GM18519 (cell line): Measurements from ENCODE around the gene RTEL1.
"Not testable (repeated sequence)": the region's sequence is repeated elsewhere in the genome, so short reads cannot be mapped to it uniquely, and the experiment has no call there.

Experiments used
- ATAC-seq: cut with Tn5 transposase; IDR thresholded peaks from one replicate; pipeline ENCODE4 v1.9.1; 2021; ENCODE audit warnings: mild to moderate bottlenecking, moderate library complexity; ENCODE audit not compliant: unreplicated experiment, low FRiP score

RTEL1 gene

DNA sequence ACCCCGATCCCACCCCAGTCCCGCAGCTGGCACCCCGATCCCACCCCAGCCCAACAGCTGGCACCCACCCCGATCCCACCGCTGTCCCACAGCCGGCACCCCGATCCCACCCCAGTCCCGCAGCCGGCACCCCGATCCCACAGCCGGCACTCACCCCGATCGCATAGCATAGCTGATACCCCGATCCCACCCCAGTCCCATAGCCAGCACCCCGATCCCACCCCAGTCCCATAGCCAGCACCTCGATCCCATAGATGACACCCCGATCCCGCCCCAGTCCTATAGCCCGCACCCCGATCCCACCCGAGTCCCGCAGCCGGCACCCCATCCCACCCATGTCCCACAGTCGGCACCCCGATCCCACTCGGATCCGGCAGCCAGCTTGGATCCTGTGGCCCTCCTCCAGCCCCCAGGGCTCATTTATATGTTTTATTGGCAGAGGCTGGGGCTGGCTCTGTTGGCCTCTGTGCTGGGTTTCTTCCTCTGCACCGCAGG, 30.3 kb upstream of the RTEL1 start:
- no peak for ATAC-seq

DNA sequence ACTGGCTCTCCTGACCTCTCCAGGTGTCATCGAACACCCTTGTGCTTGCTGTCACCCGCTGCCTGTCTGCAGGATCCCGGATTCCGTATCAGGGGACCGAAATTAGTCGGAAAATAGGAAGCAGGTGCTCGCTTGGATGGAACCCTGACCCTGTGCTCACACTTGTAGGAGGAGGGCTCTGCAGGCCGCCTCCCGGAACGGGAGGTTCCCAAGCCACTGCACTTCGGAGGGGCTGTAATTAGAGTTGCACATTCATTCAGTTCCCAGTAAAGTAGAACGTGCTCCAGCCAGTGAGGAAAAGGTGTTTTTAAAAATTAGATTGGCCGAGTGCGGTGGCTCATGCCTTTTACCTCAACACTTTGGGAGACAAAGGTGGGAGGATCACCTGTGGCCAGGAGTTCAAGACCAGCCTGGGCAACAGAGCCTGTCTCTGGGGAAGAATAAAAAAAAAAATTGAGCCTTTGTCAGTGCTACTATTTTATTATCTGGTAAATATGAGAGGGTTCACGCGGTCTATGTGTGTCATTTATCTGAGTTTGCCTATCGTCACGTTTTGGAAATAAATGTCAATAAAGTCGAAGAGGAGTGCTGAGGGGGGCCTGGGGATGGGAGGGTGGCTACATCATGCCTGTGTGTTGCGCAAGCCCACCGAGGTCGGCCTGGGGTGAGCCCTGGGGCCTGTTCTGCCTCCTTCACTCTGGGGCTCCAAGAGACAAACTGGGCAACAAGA, 29.7 kb upstream of the RTEL1 start:
- no peak for ATAC-seq

DNA sequence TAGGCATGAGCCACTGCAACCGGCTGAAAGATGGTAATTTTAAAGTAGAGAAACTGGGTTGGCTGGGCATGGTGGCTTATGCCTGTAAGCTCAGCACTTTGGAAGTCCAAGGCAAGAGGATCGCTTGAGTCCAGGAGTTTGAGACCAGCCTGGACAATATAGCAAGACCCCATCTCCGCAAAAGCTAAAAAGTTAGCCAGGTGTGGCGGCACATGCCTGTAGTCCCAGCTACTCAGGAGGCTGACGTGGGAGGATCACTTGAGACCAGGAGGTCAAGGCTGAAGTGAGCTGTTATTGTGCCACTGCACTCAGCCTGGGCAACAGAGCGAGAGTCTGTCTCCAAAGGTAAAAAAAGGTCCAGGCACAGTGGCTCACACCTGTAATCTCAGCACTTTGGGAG, 27.2 kb upstream of the RTEL1 start:
- ATAC-seq, result not testable (repeated sequence)

DNA sequence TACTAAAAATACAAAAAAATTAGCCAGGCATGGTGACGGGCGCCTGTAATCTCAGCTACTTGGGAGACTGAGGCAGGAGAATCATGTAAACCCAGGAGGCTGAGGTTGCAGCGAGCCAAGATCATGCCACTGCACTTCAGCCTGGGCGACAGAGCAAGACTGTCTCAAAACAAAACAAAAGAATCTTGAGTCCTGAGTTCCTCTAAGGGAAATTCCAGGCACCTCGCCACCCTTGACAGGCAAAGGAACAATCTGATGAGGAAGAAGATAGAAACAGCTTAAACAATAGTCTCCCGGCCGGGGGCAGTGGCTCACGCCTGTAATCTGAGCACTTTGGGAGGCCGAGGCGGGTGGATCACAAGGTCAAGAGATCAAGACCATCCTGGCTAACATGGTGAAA, 26.7 kb upstream of the RTEL1 start:
- ATAC-seq, result not testable (repeated sequence)

DNA sequence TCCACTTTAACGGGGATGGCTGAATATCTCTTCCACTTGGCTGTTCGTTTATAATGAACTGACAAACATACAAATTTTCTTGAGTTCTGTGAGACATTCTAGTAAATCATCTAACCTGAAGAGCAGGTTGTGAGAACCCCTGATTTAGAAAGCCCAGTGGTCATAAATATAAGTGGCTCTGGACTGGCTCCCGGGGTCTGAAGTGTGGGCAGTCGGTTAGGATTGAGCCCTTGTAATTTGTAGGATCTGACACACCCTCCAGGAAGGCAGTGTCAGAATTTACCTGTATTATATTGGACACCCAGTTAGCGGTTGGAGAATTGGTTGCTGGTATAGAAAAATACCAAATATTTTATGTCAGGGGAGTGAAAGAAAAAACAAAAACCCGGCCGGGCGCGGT, 24.4 kb upstream of the RTEL1 start:
- no peak for ATAC-seq

DNA sequence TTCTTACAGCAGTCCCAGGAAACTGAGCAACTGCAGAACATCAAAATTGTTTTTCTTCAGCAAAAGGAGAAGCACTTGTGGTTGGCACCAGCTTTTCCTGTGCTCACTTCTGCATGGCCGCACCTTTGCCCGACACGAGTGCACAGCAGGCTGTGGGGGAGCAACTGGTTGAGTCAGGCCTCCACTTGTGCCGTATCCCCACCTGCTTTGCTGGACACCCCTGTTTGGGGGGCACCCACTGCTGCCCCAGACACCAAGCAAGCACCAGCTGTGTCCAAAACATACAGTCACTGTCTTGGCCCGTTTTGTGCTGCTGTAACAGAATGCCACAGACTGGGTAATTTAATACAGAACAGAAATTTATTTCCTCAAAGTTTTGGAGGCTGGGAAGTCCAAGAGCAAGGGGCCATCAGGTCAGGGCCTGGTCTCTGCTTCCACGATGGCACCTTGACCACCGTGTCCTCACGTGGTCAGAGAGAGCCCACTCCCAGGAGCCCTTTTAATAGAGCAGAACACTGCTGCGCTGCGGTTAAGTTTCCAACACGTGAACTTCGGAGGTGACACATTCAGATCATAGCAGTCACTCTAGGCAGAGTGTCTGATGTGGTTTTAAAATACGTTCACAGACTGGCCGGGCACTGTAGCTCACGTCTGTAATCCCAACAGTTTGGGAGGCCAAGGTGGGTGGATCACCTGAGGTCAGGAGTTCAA, 22.5 kb upstream of the RTEL1 start:
- peak; percentile 45 for ATAC-seq

DNA sequence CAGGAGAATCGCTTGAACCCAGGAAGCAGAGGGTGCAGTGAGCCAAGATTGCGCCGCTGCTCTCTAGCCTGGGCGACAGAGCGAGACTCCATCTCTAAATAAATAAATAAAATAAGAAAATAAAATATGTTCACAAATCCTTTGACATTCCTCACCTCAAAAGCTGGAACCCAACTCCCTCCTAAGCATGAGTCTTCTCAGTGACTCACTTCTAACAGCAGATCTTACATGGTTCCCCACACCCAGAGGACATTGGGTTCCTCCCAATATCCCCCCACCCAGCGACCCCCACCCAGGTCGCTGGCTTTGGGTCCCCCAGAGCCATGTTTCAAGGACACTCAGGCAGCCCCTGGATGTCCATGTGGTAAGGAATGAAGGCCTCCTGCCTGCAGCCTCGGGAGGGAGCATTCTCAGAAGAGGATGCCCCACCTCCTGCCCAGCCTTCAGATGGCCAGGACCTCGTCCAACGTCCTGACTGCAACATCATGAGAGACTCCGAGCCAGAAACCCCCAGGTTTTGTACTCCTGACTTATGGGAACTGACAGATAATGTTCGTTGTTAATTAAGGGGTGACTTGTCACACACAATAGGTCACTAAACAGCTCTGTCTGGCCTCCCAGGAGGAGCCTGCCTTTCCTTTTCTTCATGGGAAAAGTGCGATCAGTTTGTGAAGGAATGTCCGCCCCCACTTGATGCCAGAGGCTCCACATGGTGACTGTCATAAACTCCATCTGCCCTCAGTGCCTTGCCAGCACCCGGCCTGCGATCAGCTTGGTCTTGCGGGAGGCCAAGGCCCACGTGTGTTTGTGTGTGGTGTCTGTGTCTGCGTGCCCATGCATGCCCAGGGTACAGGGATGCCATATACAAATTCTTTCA, 21.1 kb upstream of the RTEL1 start:
- ATAC-seq, result no peak

DNA sequence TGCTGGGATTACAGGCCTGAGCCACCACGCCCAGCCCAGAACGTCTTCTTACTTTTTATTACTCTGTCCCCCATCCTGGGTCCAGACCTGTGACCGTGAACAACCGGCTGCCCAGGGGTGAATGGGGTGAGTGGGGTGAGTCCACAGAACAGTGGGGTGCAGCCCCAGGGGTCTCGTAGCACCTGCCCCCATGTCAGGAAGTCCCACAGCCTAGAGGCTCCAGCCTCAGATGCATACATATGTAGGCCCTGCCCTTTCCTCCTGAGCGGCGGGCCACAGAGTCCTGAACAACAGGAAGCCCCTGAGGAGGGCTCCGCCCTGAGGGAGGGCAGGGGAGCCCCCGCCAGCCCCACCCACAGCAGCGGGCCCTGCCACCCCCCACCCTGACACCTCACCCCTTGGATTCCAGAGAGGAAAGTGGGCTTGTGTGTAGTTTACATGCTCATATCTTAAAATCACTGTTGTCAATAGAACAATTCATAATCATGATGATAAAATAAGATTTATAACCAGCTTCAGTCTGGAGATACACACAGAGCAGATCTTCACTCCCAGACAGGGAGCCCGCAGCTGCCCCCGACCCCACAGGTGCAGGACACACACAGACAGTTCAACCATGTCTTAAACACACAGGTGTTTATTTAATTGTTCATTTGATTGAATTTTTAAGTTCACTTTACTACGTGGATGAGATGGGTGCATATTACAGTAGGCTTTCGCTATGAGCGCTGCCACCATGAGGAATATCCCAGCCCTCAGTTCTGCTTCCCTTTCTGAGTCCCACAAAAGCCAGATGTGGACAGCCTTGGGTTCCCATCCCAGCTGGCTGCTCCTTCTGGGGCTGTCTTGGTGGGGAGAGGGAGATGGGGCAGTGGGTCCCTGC, 18.8 kb upstream of the RTEL1 start:
- ATAC-seq, result no peak

DNA sequence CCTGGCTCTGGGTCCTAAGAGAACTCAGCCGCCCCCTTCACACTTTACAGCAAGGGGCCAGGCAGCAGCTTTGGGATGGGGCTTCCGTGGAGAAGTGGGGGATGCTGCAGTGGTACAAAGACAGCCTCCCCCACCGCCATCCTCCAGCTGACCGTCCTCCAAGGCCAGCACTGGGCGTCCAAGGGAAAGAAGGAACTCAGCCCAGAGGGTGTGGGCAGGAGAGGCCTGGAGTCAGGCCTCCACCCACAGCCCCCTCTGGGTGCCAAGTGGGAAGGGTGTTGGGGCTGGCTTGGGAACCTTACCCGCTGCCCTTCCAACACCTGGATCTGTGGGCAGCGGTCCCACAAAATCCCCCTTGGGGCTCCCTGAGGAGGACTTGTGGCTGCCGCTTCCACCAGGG, 18.0 kb upstream of the RTEL1 start:
- no peak for ATAC-seq

DNA sequence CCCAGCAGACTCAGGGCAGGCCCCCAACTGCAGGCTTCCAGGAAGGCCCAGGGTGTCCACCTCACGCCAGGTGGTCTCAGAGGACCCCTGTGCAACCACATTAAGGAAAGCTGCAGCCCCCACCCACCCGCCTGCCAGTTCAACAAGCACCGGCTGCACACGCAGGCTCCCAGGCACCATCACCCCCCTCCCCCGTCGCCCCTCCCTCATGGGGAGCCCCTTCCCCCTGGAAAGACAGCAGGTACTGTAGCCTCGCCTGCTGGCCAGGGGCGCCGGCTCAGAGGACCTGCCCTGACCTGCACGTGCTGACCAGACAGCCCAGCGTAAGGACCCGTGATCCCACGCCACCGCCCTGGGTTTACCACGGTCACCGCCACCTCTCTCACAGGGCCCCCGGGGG, 17.4 kb upstream of the RTEL1 start:
- ATAC-seq, result not testable (repeated sequence)

DNA sequence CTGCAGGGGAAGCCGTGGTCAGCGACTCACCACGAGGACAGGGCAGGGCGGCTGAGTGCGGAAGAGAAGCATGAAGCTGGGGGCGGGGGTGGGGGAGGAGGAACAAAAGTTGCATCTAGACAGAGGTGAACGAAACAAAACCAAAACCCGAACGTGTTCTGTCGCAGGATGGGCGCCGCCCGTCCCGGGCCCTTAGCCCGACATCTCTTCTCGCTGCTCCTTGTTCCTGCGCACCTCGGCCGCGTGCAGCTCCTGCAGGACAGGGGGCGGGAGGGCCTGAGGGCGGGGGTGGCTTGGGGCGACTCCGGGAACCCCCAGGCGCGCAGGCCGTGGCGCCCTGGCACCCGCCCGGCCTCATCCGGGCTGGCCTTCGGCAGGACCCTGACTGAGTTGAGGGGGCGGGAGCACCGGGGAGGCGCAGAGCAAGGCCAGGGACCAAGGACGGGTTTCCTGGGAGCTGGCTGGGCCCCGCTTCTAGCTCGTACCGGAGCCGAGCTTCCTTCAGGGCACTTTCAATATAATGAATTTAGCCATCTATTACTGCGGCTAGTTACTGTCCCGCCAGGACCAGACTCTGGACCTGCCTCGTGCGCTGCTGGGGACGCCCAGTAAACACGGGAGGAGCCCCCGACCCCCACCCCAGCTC, 16.8 kb upstream of the RTEL1 start:
- no peak for ATAC-seq

DNA sequence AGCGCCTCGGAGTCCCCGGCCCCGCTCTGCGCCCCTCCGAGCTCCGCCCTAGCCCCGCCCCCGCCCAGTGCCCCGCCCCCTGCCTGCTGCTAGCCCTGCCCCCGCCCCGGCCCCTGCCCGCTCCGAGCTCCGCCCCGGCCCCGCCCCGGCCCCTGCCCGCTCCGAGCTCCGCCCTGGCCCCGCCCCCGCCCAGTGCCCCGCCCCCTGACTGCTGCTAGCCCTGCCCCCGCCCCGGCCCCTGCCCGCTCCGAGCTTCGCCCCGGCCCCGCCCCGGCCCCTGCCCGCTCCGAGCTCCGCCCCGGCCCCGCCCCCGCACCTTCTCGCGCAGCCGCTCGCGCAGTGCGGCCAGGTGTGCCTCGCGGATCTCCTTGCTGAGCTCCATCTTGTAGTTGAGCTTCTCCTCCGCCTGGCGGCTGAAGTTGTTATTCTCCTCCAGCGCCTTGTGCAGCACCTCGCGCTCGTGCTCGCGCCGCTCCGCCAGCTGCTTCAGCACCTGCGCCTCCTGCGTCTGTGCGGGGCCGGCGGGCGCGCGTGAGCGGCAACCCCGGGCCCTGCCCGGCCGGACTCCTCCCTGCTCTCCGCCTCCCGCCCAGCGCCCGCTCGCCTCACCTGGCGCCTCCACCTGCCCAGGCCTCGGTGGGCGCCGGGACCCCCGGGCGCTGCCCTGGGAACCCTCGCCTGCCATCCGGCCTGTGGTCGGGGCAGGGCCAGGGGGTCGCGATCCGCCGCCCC, 16.2 kb upstream of the RTEL1 start:
- peak; percentile 50 for ATAC-seq

DNA sequence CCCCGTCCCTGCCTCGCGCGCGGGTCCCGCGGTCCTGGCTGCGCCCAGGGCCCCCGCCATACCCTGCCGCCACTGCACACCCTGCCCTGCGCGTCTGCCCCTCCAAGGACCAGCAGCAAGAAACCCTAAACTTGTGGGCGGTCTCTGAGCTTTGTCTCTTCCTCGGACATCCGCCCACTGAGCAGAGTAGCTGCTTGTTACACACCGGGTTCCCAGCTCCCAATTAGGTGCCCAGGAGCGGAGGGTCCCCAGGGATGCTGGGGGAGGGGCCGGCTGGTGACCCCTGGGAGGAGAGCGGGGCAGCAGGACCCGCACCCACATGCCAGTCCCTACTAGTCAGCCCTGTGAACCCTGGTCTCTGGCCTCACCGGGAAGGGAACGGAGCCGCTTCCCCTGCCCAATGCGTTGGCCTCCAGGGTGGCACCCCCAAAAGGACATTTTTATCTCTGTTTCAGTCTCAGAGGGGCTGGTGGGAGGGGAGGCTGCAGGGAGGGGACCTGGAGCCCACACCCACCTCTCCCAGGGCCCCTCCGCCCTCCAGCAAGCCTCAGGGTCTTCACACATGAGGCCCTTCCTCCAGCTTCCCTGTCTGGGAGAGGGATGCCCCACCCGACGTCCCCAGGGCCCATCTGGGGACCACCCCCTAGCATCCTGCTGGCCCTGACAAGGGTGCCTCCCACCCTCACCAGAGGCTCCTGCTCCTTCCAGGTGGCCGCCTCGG, 15.4 kb upstream of the RTEL1 start:
- ATAC-seq, result no peak

DNA sequence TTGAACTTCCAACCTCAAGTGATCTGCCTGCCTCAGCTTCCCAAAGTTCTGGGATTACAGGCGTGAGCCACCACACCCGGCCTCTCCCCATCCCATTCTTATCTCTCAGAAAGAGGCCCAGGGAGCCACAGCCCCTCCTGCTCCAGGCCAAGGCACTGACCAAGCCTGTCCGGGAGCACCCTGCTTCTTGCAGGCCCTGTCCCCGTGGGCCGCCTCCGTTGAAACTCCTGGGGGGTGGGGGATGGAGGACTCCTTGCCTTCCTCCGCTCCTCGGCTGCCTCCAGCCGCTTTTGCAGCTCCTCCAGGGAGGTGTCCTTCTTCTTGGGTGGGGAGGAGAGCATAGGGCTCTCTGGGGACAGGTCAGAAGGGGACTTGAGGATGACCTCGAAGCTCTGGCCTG, 14.6 kb upstream of the RTEL1 start:
- ATAC-seq, result no peak

DNA sequence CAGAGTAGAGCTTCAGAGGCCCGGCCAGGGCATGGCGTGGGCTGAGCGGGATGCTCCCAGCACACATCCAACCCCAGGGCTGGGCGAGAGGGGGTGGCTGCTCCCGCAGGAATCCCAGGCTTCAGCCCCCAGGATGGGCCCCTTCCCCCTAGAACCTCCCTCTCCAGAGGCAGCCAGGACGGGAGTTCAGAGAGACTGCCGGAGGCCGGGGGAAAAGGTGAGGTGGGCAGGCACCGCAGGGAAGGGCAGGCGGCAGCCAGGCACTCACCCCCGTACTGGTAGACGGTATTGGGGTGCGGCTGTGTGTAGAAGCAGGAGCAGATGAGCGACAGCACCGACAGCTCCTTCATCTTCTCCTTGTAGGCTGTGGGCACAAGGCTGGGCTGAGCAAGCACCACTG, 14.2 kb upstream of the RTEL1 start:
- ATAC-seq, result no peak

DNA sequence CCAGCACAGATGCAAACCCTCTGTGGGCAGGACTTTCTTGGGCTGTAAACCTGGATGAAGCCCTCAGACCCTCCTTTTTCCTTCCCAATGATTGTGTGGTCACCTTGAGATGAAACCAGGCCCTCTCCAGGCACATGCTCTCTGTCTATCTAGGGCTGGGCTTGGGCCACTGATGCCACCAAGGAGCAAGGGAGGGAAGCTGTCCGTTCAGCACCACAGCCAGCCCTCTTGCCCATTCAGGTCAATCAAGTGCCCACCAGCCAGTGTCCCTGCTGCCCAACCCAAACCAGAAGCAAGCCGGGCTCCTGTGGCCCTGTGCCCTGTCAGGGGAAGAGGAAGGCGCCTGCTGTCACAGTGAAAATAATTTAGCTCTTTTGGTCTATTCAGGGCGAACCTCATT, 12.9 kb upstream of the RTEL1 start:
- no peak for ATAC-seq

DNA sequence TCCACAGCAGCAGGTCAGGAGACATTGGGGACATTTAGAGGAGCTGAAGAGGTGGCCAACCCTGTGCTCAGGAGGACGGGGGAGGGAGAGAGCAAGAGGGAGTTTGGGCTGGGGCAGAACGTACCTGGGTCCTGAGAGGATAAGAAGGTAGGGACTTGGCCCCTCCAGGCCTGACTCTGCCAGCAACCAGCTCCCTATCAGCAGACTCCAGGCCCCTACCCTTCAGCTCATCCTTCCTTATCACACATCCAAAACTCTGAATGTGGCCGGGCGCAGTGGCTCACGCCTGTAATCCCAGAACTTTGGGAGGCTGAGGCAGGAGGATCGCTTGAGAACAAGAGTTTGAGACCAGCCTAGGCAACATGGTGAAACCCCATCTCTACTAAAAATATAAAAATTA, 9.9 kb upstream of the RTEL1 start:
- ATAC-seq, result no peak

DNA sequence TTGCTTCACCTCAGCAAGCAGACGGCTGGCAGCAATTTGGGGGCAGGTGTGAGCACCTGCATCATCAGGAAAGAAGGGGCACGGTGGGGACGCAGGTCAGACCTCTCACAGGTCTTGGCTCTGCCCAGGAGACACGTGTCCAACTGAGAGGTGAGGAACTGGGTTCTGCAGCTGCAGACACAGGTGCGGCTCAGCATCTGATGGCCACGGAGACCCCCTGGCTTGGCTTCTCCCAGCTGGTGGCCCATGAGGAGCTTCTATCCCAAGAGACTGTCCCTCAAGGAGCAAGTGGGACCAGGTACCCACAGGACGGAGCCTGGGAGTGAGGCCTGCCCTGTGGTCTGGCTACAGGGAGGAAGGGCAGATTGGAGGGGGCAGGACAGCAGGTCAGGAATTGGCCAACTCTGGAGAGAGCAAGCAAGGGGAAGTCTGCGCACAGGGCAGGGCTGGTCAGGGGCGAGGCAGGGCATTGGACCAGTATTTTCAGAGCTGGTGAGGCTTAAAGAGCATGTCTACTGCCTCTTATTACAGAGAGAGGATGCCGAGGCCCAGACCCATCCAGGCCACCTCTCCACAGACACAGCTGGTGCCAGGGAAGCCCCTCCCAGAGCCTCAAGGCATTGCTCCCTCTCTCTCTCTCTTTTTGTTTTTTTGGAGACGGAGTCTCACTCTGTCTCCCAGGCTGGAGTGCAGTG, 9.1 kb upstream of the RTEL1 start:
- no peak for ATAC-seq
